GM12872 (cell line): Measurements from ENCODE around the gene RTP5.
A peak's percentile ranks its signal among the peaks of the same experiment; 100 is the strongest.

ENCODE experiments used
- CTCF ChIP-seq: IDR thresholded peaks from 3 replicates; pipeline ENCODE4 v1.5.1; 2011; ENCODE audit warnings: low read depth, mild to moderate bottlenecking, low read length, moderate library complexity; ENCODE audit not compliant: insufficient read depth

RTP5 gene

GRCh38 chr2:241864850-241865213, 4.7 kb upstream of the RTP5 start:
- TF ChIP-seq CTCF = no peak

- no peak for TF ChIP-seq CTCF
These were observed 4.0 kb upstream of the RTP5 start for GRCh38 chr2:241865416-241865956.

GRCh38 chr2:241865957-241866789, 3.4 kb upstream of the RTP5 start:
- TF ChIP-seq CTCF = peak; percentile 16; the same call in 1 of the 3 replicates

GRCh38 chr2:241866790-241867645, 2.5 kb upstream of the RTP5 start:
- TF ChIP-seq CTCF = no peak

DNA sequence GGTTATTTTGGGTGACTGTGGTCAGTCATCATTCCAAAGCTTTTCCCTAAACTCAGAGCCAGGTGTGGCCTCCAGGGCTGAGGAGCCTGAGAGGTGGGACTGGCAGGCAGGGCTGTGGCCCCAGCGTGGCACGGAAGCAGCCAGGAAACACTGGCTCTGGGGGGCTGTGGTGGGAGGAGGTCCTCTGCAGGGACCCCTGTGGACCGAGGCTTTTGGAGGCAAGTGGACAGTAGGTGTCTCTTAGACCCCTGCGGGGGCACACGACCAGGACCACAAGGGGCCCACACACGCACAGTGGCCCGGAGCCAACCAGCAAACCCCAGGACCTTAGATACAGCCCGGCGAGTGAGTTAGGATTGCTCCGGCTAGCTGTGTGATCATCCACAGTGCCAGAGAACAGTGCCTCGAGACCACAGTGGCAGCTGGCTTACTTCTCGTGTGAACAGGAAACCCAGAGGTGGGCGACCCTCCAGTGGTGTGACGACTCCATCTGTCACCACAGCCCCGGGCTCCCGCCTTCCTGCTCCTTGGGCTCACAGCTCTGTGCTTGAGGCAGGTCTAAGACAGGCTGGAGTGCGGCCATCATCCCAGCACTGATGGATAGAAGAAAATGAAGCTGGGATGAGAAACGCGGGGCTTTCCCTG, 1.6 kb upstream of the RTP5 start:
- TF ChIP-seq CTCF = no peak

- no peak for TF ChIP-seq CTCF
These were observed 858 bp upstream of the RTP5 start for GRCh38 chr2:241868661-241869081.

GRCh38 chr2:241870081-241870541, 582 bp downstream of the RTP5 start:
- TF ChIP-seq CTCF = no peak
